Mesenteric fat pad (tissue), 1 donor: ENCODE data around the gene ADGRE1. TPM values are rescaled to one million over a fixed set of nuclear protein-coding genes. Genes with fewer than 3 reads are reported as not detected.

Source experiments
- DNase-seq: peaks from one replicate; pipeline ENCODE4 v3.0.0-alpha.2; 2020; ENCODE audit warnings: low spot score
- total RNA-seq: library from RNA; stranded (reverse); fragmentation: NEBNext Ultra II Directional; extraction: Animal tissue kit (Norgen Biotek cat#: 25700); gene quantifications from one replicate; pipeline ENCODE4 v1.2.1, GENCODE V29; 2021
- donor health status: DM: yes; HTN: yes; CAD: no.

The ADGRE1 gene
- total RNA-seq, 1 donor from 2014 or later = 2.4 TPM

GRCh38 chr19:6873708-6874431, 13.5 kb upstream of the ADGRE1 start:
- no peak for DNase-seq

- no peak for DNase-seq
Measured at GRCh38 chr19:6875218-6875617, 12.2 kb upstream of the ADGRE1 start.

- DNase-seq = no peak
Measured at GRCh38 chr19:6876748-6877147, 10.6 kb upstream of the ADGRE1 start.

GRCh38 chr19:6877766-6878165, 9.6 kb upstream of the ADGRE1 start:
- DNase-seq = no peak

GRCh38 chr19:6886277-6886897, 992 bp upstream of the ADGRE1 start:
- DNase-seq = no peak

- DNase-seq = no peak
Measured at GRCh38 chr19:6888967-6889366, 1.6 kb downstream of the ADGRE1 start.

GRCh38 chr19:6890401-6890913, 3.1 kb downstream of the ADGRE1 start:
- no peak for DNase-seq

GRCh38 chr19:6890938-6891337, 3.6 kb downstream of the ADGRE1 start:
- no peak for DNase-seq

- DNase-seq = no peak
Measured at GRCh38 chr19:6891761-6892385, 4.5 kb downstream of the ADGRE1 start.

GRCh38 chr19:6894313-6894712, 6.9 kb downstream of the ADGRE1 start:
- no peak for DNase-seq

- no peak for DNase-seq
Measured at GRCh38 chr19:6903446-6903845, 16.1 kb downstream of the ADGRE1 start.

GRCh38 chr19:6906559-6907060, 19.2 kb downstream of the ADGRE1 start:
- DNase-seq = no peak

- no peak for DNase-seq
Measured at GRCh38 chr19:6911523-6911922, 24.1 kb downstream of the ADGRE1 start.

GRCh38 chr19:6914321-6914720, 26.9 kb downstream of the ADGRE1 start:
- no peak for DNase-seq

- no peak for DNase-seq
Measured at GRCh38 chr19:6916952-6917351, 29.6 kb downstream of the ADGRE1 start.

GRCh38 chr19:6925386-6925785, 38.0 kb downstream of the ADGRE1 start:
- no peak for DNase-seq

GRCh38 chr19:6925801-6926751, 38.7 kb downstream of the ADGRE1 start:
- DNase-seq = no peak

GRCh38 chr19:6930190-6930589, 42.8 kb downstream of the ADGRE1 start:
- no peak for DNase-seq

GRCh38 chr19:6935069-6935468, 47.7 kb downstream of the ADGRE1 start:
- DNase-seq = no peak

GRCh38 chr19:6935618-6936017, 48.2 kb downstream of the ADGRE1 start:
- DNase-seq = no peak

GRCh38 chr19:6945733-6946132, 58.4 kb downstream of the ADGRE1 start:
- no peak for DNase-seq
